Measurements from ENCODE around the gene KCNG3.

Gene KCNG3

GRCh38 chr2:42519624-42520023, 25.8 kb upstream of the KCNG3 start:
- TF ChIP-seq CTCF (conservative IDR thresholded peaks at IDR 0.05; ENCODE audit: control insufficient read depth, insufficient read depth, low read depth, low read length) = no peak
- H3K4me3 ChIP-seq (ENCODE audit: control insufficient read depth, low read depth, low read length) = no peak overlapping the region
- DNase-seq (ENCODE audit: low read depth) = no peak

GRCh38 chr2:42516418-42516901, 22.7 kb upstream of the KCNG3 start:
- TF ChIP-seq CTCF (conservative IDR thresholded peaks at IDR 0.05; ENCODE audit: control insufficient read depth, insufficient read depth, low read depth, low read length) = no peak
- DNase-seq (ENCODE audit: low read depth) = no peak
- H3K4me3 ChIP-seq (ENCODE audit: control insufficient read depth, low read depth, low read length) = no peak overlapping the region

DNA sequence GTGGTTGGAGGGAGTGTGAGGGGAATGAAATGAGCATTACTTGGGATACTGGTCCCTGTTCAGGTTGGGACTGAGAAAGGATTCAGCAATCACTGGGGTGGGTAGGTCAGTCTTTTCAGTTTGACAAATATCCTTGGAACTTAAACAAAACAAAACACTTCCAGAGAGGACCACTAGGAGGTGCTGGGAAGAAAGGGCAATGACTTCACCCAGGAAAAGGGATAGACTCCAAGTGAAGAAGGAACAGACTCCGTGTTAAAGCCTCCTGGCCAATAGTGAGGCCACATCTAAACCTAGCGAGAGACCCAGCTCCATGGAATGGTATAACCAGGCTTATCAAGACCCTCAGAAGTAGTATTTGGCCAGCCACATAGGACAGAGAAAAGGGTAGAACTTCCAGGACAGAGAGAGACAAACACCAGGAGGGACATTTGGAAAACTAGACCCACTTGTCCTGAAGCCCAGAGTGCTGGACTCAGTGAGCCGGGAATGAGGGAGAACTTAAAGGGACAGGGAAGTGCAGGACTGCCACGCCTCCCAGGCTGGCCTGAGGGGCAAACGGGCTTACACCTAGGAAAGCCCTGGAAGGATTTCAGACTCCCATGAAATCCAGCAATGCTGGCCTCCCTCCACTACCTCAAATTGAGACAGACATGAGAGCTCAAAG, 19.6 kb upstream of the KCNG3 start:
- no peak overlapping the region for H3K4me3 ChIP-seq (ENCODE audit: control insufficient read depth, low read depth, low read length)
- peak; percentile 71 for DNase-seq (ENCODE audit: low read depth)
- peak; percentile 89 for TF ChIP-seq CTCF (conservative IDR thresholded peaks at IDR 0.05; ENCODE audit: control insufficient read depth, insufficient read depth, low read depth, low read length)

- no peak for DNase-seq (ENCODE audit: low read depth)
- TF ChIP-seq CTCF (conservative IDR thresholded peaks at IDR 0.05; ENCODE audit: control insufficient read depth, insufficient read depth, low read depth, low read length) = no peak
Observed at GRCh38 chr2:42510608-42511243, 16.9 kb upstream of the KCNG3 start.

GRCh38 chr2:42510191-42510590, 16.4 kb upstream of the KCNG3 start:
- no peak for TF ChIP-seq CTCF (conservative IDR thresholded peaks at IDR 0.05; ENCODE audit: control insufficient read depth, insufficient read depth, low read depth, low read length)
- no peak for DNase-seq (ENCODE audit: low read depth)
- no peak overlapping the region for H3K4me3 ChIP-seq (ENCODE audit: control insufficient read depth, low read depth, low read length)

More at GRCh38 chr2:42510608-42511243, 16.9 kb upstream of the KCNG3 start:
- no peak overlapping the region for H3K4me3 ChIP-seq (ENCODE audit: control insufficient read depth, low read depth, low read length)

GRCh38 chr2:42504364-42505230, 10.8 kb upstream of the KCNG3 start:
- no peak for TF ChIP-seq CTCF (conservative IDR thresholded peaks at IDR 0.05; ENCODE audit: control insufficient read depth, insufficient read depth, low read depth, low read length)
- DNase-seq (ENCODE audit: low read depth) = no peak
- no peak overlapping the region for H3K4me3 ChIP-seq (ENCODE audit: control insufficient read depth, low read depth, low read length)

Data from fibroblast of mammary gland (primary cell).